GM18517 (cell line): ENCODE measurements around the gene RAD51D.
"Not testable (repeated sequence)": the region's sequence is repeated elsewhere in the genome, so short reads cannot be mapped to it uniquely, and the experiment has no call there.

Experiments used
- ATAC-seq: cut with Tn5 transposase; IDR thresholded peaks from one replicate; pipeline ENCODE4 v1.9.1; 2021; ENCODE audit warnings: mild to moderate bottlenecking, moderate library complexity; ENCODE audit not compliant: unreplicated experiment

Gene RAD51D

DNA sequence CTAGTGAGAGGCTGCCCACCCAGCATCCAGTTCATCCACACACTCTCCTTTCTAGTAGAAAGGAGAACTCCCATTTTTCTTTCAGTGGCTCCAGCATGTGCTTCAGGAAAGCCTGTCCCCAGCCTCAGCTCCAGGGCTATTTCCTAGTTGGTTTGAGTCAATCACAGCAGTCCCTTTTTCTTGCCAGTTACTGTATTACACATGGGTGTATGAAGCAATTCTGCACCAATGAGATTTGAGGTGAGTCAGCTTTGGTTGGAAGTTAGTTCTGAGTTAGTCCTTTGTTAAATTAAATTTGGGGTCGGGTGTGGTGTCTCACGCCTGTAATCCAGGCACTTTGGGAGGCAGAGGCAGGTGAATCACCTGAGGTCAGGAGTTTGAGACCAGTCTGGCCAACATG is 24.8 kb downstream of the RAD51D start:
- ATAC-seq = no peak

DNA sequence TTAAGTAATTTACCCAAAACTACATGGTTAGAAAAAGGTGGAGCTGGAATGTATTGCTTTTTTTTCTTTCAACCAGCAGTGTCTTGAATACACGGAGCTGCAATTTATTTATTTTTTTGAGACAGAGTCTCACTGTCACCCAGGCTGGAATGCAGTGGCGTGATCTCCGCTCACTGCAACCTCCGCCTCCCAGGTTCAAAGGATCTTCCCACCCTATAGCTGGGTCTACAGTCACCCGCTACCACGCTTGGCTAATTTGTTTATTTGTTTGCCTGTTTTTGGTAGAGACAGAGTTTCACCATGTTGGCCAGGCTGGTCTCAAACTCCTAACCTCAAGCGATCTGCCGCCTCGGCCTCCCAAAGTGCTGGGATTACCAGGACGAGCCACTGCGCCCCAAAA is 29.0 kb downstream of the RAD51D start:
- not testable (repeated sequence) for ATAC-seq

DNA sequence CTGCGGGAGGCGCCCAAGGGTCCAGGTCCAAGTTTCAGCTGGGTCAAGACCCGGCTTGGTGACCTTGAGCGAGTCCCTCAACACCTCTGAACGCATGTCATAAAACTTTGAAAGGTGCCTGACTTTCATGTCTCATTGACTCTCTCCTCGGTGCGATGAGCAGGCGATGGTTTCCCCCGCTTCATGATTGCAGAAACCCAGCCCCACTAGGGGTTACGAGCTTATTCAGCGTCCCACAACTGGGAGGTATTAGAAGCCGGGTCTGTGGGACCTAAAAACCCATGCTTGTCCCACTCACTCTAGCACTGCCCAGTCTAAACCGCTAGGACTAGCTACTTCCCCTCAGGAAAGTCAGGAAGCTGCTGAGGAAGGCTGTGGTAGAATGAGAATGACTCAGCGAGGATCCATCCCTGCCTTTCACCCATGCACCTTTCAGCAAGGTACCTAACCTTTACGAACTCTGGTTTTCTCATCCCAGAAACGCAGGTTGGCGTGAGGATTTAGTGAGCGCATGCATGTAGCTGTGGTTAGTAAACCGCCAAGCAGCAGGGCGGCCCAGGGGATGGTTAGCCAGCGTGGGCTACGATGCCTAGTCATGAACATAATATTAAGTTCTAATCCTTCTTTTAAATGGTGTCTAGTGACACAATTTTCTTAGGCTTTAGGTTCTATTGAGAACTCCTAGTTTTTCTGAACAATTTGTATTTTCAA is 29.9 kb downstream of the RAD51D start:
- ATAC-seq = peak; percentile 32

DNA sequence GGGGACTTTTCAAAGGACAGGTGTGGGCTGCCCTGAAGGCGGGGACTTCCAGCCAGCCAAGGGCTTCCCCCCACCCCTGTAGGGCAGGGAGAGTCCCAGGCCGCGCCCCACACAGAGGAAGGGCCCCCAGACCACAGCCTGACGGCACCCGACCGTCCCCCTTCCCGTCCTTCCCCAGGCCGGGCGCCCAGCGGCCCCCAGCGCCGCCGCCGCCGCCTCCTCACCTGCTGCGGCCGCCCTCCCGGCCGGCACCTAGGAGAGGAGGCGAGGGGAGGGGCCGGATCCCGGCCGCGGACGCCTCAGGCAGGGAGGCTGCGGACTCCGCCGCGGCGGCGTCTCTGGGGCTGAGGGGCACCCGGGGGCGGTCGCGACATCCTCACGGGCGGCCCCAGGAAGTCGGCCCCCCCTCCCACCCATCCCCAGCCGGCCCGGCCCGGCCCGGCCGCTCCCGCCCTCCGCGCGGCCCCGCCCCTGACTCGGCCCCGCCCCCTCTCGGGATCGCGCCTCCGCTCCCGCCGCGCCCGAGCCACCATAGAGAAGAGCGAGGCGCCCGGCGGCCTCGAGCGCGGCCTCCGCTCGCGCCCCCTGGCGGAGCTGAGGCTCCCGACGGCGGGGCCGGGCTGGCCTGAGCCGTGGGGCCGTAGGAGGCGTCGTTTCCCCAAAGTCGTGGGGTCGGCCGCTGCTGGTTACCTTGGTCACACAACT is 30.6 kb downstream of the RAD51D start:
- ATAC-seq = peak; percentile 51

DNA sequence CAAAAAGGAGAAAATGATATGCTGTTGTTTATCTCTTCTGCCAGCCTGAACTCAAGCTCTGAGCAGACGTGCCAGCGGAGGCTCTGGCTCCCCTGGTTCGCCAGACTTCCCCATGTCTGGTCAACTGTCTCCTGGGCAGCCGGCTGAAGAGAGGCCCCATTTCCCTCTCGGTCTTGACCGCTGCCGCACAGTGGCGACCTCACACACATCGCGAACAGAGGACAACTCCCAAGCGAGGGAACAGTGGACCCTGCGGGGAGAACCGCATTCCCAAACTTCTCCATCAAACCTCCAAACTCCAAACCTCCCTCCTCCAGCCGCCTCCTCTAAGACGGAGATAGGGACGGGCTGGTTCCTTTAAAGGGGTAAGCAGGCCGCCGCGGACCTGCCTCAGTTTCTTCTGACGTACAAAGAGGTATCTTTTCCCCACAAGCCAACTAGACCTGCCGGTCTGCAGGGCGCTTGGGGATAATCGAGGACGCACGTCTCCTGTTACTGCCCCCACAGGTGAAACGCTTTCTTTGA is 31.2 kb downstream of the RAD51D start:
- peak; percentile 12 for ATAC-seq

DNA sequence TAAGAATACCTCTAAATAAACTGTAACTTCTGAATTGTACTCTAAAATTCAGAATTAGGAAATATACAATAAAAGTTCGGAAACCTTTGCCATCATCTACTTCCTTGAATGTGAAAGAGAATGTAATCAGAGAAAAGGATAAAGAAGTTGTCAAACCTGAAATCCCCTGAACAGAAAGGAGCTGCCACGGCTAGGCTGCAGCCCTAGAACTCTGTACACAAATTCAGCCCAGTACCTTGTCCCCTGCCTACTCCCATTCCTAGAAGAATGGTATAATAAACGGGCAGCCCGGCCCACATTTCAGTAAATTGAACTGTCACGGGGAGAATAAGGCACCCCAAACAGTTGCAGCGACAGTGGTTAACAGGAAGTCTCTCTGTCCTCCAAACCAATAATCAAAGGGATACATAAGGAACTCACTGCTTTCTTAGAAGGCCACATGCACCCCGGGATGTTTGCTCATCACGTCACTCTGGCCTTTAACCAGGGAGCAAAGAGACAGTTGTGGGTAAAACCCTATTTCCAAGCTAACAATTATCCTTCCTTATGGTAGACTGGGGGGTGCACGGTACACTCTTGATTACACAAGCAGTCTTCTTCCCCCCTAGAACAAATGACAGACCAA is 31.8 kb downstream of the RAD51D start:
- ATAC-seq = no peak

DNA sequence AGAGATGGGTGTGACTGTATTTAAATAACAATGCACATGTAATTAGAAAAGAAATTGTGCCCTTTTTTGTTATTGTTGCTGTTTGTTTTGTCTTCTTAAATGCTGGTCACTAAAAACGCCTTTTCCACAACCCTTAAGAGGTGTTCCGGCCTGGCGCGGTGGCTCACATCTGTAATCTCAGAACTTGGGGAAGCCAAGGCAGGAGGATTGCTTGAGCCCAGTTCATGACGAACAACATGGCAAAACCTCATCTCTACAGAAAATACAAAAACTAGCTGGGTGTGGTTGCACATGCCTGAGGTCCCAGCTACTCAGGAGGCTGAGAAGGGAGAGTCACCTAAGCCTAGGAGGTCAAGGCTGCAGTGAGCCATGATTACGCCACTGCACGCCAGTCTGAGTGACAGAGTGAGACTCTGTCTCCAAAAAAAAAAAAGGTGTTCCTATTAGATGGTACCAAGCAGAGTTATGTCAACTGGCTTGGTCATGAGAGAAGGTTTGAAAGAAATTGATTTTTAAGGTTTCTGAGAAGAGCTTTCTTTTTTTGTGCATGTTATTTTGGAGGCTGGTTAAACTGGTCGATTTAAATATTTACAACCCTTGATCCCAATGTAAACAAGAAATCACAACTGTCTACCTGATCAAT is 32.6 kb downstream of the RAD51D start:
- no peak for ATAC-seq

DNA sequence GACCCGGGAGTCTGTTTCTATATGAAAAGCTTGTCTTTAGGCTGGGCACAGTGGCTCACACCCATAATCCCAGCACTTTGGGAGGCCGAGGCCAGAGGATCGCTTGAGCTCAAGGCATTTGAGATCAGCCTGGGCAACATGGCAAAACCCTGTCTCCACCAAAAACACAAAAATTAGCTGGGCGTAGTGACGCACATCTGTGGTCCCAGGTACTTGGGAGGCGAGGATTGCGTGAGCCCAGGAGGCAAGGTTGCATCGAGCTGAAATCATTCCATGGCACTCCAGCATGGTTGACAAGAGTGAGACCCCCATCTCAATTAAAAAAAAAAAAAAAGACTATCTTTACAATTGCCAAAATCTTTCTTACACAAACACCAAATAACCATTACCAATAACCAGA is 33.5 kb downstream of the RAD51D start:
- ATAC-seq = no peak

DNA sequence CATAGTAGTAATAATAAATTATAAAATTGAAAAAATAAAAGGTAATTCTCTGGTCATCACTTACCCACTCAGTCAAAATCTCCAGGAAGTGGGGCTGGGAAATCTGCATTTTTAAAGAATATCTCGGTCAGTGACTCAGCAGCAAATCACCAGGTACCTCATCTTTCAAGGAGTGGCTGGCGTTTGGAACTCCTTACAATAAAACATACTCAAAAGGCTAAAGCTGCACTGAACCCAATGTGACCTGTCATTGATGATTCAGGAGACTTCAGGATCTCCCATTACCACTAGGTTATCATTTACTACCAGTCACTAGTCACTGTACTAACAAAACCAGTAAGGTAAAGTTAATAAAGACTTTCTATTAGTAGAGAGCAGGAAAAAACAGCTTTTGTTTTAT is 34.7 kb downstream of the RAD51D start:
- ATAC-seq = no peak

DNA sequence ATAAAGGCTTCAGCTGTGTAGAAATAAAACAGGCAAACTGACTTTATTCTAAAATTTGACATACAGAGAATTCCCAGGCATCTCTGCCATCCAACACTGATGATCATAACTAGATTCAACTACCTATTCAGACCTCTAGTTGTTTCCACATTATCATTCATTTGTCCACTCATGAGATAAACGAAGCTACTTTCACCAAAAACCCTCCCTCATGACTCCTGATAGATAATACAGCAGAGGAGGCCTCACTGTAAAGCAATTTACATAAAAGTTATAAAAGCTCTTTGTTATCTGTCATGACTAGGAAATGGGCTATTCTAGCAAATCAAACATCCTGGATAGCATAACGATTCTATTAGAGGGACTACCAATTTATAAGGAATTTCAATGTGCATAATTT is 36.6 kb downstream of the RAD51D start:
- ATAC-seq = no peak

DNA sequence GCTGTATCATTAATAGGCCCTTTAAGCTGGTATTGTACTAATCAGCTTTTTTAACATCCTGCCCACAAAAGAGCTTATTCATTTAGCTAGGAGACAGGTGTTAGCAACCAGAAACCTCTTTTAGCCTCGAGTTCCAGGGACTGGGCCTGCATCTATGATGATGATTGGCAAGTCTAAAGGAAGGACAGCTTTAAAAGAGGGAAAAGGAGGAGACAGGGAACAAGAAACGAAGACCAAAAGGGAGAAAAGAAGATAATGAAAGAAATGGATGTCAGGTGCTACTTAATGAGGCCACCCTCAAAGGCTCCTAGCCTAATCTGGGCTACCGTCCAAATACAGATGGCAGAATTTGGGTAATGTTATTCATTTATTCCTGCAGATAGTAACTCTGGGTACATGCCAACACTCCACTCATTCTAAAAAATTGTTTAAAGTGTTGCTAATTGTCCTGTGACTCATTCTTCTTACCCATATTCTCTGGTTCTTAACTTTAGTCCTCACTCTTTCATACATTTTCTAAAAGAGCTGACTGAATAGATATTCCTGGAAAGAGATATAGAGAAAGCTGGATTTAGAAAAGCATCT is 37.5 kb downstream of the RAD51D start:
- no peak for ATAC-seq

DNA sequence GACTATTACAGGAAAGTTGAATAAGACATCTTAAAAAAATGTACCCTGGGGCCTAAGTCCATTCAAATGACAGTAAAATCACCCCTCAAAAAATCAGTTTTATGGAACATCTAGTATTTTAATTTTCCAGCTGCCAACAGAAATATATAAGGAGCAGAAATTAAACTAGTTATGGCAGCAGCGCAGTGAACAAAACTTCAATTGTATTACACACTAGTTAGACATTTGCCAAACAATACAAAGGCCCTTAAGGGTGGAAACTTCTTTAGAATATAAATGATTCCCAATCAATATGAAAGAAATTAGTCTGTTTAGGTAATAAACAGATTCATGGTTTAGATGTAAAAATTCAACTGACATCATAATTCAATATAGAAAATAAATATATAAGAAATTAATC is 38.0 kb downstream of the RAD51D start:
- ATAC-seq = no peak

DNA sequence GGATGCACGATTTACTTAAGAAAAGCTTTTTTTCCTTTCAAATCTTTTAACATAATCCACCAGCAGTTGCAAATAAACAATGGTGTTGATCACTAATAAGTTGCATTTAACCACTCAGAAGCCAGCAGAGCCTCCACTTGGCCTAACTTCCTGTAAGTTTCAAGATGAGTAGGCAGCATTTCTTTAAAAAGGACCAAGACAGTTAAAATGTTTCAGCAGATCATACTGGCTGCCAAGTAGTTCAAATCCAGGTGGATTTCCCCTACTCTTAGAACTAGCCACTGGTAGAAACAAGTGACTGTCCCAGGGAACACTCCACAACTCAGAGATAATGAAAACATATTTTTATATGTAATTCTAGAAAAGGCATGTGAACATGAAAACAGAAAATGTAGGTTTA is 39.1 kb downstream of the RAD51D start:
- no peak for ATAC-seq

DNA sequence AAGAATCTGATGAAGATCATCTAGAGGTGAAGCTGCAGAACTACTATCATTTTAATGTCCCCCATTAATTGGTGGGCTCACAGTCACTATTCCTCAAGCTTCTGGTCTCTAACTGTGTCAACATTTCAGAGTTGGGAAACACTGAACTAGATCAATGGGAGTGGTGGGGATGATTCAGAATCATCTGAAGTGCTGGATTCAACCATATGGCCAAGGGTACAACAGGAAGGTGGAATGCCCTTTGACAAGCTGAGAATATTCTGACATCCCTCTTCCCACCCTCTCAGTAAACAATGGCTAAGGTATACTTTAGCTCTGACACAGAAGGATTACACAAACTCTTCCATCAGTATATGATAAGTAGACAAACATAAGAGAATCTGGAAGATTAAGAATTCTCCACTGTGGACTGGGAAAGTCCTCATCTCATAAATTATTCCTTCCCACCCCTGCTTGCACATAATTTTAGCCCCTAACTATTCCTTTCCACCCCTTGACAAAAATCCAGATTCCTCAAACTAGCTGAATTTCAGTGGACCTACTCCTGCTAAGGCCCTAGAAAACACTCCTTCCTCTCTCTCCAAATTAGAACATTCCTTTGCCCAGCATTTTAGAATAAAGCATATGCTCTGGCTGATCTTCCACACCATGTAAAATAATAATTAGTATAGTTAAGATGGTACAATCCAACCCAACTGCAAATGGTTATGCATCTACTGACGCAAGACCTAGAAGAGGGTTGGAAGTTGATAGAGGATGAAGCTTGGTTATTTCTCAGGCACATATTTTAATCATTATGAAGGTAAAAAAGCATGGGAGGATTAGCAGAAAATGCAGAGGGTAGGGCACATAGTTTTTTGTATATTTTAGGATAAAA is 39.9 kb downstream of the RAD51D start:
- no peak for ATAC-seq

DNA sequence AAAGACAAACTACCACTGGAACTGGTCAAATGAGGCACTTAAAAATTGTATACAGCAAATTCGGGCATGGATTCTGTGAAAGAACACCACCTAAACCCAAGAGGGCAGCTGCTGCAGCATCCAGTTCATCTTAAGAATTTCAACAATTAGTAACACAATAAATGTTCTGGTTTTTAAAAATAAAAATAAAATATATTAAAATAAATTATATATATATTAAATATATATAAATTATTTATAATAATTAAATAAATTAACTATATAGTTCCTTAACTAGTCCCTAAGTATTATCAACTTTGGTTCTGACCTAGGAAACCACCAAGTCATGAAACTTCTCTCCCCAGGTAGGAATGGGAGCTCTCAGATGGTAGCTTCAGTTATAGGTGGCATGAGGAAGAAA is 42.8 kb downstream of the RAD51D start:
- ATAC-seq = no peak

DNA sequence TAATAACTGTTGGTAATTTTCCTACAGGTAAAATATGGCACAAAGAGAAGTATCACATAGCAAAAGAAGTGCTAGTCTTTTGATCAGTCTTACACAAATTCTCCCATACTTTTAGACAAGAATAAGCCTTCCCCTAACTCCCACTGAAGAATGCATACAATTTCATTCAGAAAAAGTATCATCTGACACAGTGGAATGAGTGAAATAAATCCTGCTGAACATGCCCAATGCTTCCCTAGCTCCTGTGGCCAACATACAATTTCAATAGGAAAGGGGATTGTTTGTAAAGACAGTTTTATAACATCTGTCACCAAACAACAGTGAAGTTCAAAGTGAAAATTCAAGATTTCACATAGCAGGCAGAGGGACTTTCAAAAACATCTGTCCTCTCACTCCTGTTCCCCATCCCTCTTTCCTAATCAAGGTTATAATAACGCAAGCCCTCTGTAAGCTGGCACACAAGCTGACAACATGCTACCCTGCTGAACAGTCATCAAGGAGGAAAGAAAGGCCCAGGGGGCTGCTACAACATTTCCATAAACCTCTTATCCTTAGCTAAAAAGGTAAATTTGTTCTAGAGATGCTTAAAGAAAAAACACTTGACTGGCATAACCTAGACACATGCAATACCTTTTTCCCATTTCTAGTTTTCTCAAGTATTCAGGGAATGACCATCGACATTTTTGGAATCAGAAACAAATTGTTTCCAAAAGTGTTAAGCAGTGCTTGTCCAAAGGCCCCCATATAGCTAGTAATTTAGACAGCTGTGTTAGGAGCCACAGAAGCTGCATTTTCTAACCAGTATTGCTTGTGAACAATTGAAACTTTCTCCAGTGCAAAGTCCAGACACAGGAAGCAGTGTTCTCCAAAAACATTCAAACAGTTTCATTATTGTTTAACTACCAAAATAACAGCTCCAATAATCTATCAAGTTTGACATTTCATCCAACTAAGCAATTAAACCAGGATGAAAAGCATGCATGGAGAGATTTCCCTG is 44.7 kb downstream of the RAD51D start:
- no peak for ATAC-seq

DNA sequence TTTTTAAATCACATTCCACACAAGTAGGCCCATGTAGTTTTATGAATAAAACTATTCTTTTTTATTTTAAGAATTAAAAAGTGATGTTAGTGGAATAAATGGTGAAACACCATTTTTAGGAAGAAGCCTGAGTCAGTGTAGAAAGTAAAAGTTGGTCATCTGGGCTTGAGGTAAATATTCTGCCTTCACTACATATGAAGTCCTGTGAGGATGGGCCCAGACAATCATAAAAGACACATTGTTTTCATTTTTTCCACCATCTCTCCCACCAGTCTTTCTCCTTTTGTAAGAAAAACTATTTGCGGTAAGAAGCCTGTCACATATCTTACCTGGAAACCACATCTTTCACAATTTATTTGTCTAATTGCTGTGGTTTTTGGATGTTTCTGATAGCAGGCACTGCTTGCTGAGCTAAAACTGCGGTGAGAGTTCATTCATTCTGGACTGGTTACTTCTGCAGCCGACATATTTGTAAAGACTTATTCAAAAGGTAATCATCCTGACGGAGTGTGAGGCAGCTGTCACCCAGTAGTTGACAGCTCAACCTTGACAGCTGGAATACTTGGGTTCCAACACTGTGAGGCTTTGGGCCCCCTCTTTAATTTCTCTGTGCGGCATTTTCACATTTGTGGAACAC is 45.6 kb downstream of the RAD51D start:
- ATAC-seq = no peak

DNA sequence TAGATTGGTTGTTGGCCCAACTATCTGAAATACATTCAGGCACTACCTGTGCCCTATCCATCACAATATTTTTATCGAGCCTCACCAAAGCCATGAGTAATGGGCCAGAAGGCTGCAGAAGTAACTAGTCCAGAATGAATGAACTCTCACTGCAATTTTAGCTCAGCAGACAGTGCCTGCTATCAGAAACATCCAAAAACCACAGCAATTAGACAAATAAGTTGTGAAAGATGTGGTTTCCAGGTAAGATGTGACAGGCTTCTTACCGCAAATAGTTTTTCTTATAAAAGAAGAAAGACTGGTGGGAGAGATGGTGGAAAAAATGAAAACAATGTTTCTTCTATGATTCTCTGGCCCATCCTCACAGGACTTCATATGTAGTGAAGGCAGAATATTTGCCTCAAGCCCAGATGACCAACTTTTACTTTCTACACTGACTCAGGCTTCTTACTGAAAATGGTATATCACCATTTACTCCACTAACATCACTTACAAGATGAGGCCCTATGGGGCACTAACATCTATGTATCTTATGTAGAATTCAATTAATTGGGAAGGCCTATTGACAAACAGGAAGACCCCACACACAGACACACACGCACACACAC is 46.4 kb downstream of the RAD51D start:
- ATAC-seq = no peak
